Measurements from ENCODE around the gene LTBP1. TPM values are rescaled to one million over a fixed set of nuclear protein-coding genes. Genes with fewer than 3 reads are reported as not detected.

Gene LTBP1
- total RNA-seq, 3 donors from 2014 or later (not counting 1 experiment from before 2014, with no cell fraction given) = 1.7 to 4.7 (median 3.5) TPM

DNA sequence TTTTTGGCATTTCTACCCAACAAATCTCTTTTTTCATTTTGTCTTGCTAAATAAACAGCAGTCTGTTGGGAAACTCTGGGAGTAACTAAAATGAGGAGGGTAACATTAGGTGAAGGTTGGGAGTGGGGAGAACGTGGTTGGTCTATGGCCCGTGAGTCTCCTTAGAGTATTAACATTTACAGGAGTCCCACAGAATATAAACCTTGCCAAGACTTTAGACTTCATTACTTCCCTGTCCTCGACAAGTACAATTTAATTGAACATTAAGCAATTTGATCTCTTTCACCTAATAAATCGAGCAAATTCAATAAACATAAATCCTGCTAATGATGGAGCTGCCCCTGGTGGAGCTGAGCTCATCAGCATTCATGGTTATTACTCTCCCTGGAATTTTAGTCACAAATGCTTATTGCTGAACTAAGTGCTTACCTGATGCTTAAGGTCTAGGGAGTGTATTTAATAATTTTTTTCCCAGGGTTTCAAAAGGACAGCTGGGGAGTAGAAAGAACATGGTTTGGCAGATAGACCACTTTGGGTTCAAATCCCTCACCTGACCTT, 434.6 kb downstream of the LTBP1 start:
- intact Hi-C loops (cut with micrococcal nuclease) = no loop called here

DNA sequence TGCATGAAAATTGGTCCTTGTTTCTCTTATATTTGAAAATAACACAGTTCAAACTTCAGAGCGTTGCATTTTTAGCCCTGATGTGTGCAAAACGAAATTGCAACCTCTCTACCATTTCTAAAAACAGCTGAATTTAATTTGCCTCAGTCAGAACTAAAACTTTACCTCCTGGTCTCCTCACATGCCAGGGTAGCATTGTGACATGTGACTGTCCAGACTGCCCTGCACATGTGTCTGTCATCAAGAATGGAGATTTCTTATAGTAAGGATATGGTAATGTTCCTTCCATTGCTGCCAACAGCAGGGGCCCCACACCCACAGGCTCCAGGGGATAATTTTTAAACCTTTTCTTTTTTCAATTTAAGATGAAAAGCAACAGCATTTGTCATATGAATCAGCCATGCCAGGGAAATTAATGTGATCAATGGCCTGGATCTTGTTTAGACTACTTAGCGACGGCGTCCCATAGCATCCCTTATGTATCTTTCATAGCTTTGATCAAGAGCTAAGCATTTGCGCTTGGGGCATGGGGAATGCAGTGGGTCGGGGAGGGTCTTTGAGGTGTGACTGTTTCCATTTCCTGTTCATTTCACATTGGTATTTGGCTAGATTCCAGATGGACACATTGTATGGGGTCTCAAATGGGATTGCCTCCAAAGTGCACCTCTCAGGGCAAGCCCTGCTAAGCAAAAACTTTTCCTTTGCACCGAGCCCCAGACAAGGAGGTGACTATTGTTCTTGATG, 437.3 kb downstream of the LTBP1 start:
- intact Hi-C loops (cut with micrococcal nuclease) = no loop called here
- ATAC-seq (no peak), DNase-seq (no peak)
- no peaks in the 10 kb centered on the region for H3K36me3 ChIP-seq (ENCODE audit: control insufficient read depth, insufficient read depth, low read length)
- Mint-ChIP-seq H3K9me3 (no peaks in the 10 kb centered on the region), H3K4me1 (no peaks in the 10 kb centered on the region), H3K36me3 (no peaks in the 10 kb centered on the region), H3K27me3 (ENCODE audit: low read depth in 2 of 2) (peaks cover 0 to 4% of the 10 kb centered on the region in 2 donors), H3K4me3 (no peak overlapping the region), H3K27ac (no peak overlapping the region)
- H3K27me3 ChIP-seq (ENCODE audit: control insufficient read depth, insufficient read depth, low read length) = no peaks in the 10 kb centered on the region
- WGBS (ENCODE audit: insufficient coverage) = 85% methylated on average over 8 of the region's 8 CpGs
- TF ChIP-seq, protein P1, sequence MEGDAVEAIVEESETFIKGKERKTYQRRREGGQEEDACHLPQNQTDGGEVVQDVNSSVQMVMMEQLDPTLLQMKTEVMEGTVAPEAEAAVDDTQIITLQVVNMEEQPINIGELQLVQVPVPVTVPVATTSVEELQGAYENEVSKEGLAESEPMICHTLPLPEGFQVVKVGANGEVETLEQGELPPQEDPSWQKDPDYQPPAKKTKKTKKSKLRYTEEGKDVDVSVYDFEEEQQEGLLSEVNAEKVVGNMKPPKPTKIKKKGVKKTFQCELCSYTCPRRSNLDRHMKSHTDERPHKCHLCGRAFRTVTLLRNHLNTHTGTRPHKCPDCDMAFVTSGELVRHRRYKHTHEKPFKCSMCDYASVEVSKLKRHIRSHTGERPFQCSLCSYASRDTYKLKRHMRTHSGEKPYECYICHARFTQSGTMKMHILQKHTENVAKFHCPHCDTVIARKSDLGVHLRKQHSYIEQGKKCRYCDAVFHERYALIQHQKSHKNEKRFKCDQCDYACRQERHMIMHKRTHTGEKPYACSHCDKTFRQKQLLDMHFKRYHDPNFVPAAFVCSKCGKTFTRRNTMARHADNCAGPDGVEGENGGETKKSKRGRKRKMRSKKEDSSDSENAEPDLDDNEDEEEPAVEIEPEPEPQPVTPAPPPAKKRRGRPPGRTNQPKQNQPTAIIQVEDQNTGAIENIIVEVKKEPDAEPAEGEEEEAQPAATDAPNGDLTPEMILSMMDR (IDR thresholded peaks at IDR 0.05) = no peak
- no peaks in the 10 kb centered on the region for H3K9me3 ChIP-seq (ENCODE audit: control insufficient read depth, insufficient read depth, low read length)
- no peak overlapping the region for H3K4me3 ChIP-seq (ENCODE audit: low read length)
- H3K27ac ChIP-seq (ENCODE audit: low read length) = no peak overlapping the region
- no peaks in the 10 kb centered on the region for H3K4me1 ChIP-seq (ENCODE audit: control insufficient read depth, insufficient read depth, low read length)

More for the DNA sequence above, 434.6 kb downstream of the LTBP1 start:
- H3K4me1 ChIP-seq (ENCODE audit: control insufficient read depth, insufficient read depth, low read length) = no peaks in the 10 kb centered on the region
- no peaks in the 10 kb centered on the region for H3K9me3 ChIP-seq (ENCODE audit: control insufficient read depth, insufficient read depth, low read length)
- Mint-ChIP-seq H3K27me3 (ENCODE audit: low read depth in 2 of 2) (peaks cover 0 to 4% of the 10 kb centered on the region in 2 donors), H3K36me3 (no peaks in the 10 kb centered on the region), H3K27ac (no peak overlapping the region), H3K4me3 (no peak overlapping the region), H3K9me3 (no peaks in the 10 kb centered on the region), H3K4me1 (no peaks in the 10 kb centered on the region)
- ATAC-seq (no peak), DNase-seq (no peak)
- H3K36me3 ChIP-seq (ENCODE audit: control insufficient read depth, insufficient read depth, low read length) = no peaks in the 10 kb centered on the region
- TF ChIP-seq, protein P1 (IDR thresholded peaks at IDR 0.05) = no peak
- no peak overlapping the region for H3K27ac ChIP-seq (ENCODE audit: low read length)
- WGBS (ENCODE audit: insufficient coverage) = 65% methylated on average over 2 of the region's 4 CpGs
- H3K4me3 ChIP-seq (ENCODE audit: low read length) = no peak overlapping the region
- H3K27me3 ChIP-seq (ENCODE audit: control insufficient read depth, insufficient read depth, low read length) = no peaks in the 10 kb centered on the region

DNA sequence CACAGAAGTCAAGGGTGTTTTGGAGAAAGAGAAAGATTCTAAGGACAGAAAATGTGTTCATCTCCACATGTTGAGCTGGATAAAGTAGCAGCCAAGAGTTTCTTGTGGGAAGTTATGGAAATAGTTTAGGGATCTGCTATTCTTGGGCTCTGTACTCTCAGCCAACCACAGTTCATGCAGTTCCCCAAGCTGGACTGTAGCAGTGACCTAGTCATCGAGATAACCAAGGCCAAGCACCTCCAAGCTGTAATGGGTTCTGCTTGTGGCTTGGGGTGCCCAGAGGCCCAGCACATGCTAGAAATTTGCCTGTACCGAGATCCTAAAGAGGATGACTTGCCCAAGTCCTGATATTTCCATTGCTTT, 437.8 kb downstream of the LTBP1 start:
- intact Hi-C loops (cut with micrococcal nuclease) = no loop called here
- Histone ChIP-seq H3K4me1 (ENCODE audit: control insufficient read depth, insufficient read depth, low read length) (no peaks in the 10 kb centered on the region), H3K27me3 (ENCODE audit: control insufficient read depth, insufficient read depth, low read length) (no peaks in the 10 kb centered on the region), H3K36me3 (ENCODE audit: control insufficient read depth, insufficient read depth, low read length) (no peaks in the 10 kb centered on the region), H3K27ac (ENCODE audit: low read length) (no peak overlapping the region), H3K4me3 (ENCODE audit: low read length) (no peak overlapping the region), H3K9me3 (ENCODE audit: control insufficient read depth, insufficient read depth, low read length) (no peaks in the 10 kb centered on the region)
- H3K27me3 Mint-ChIP-seq (ENCODE audit: low read depth in 2 of 2) = peaks cover 0 to 4% of the 10 kb centered on the region in 2 donors
- no peak for ATAC-seq
- no peaks in the 10 kb centered on the region for H3K9me3 Mint-ChIP-seq
- H3K4me1 Mint-ChIP-seq = no peaks in the 10 kb centered on the region
- WGBS (ENCODE audit: insufficient coverage) = 94% methylated on average over 2 of the region's 2 CpGs
- H3K36me3 Mint-ChIP-seq = no peaks in the 10 kb centered on the region
- no peak overlapping the region for H3K27ac Mint-ChIP-seq
- DNase-seq = no peak
- TF ChIP-seq, protein P1 (IDR thresholded peaks at IDR 0.05) = no peak
- no peak overlapping the region for H3K4me3 Mint-ChIP-seq

Data from natural killer cell (primary cell).